Measurements from ENCODE around the gene KCNH6.

KCNH6 gene

DNA sequence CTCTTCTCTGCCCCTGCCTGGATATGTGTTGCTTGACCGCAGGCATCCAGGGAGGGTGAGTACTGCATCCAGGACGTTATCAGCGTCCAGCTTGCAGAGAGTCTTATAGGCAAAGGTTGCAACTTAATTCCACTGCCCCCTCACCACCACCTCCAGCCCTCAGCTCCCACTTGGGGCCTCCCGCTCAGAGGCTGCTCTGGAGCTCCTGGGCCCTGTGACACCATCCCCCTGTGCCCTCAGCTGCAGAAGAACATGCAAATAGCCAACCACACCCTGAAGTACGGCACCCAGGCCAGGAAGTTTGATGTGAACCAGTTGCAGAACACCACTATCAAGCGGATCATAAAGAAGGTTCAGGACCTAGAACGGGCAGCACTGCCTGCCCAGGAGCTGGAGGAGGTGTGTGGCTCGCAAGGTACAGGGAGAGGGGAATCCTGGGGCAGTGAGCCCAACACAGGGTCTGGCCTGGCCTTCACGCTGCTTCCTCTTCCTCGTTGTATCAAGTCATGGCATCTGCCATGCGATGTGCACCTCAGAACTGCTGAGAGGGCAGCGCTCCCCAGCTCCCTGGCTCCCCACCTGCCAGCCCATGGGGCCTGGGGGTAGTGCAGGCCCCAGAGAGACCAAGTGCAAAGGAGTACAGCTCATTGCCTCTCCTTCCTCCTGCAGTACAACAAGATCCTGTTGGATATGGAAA is 36.7 kb upstream of the KCNH6 start:
- no peak for DNase-seq (ENCODE audit: low read depth)

DNA sequence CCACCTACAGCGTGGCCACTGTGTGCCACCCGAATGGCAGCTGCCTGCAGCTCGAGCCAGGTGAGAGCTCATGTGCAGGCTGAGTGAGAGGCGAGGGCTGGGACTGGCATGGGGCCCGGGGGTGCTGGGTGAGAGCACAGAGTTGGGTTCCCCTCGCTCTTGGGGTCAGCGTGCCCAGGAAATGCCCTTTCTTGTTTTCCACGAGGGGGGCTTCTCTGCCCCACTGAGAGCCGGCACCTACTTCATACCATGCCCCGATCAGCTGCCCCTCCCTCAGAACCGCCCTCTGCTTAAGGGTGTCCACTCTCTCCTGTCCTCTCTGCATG is 36.2 kb upstream of the KCNH6 start:
- DNase-seq (ENCODE audit: low read depth), result no peak

DNA sequence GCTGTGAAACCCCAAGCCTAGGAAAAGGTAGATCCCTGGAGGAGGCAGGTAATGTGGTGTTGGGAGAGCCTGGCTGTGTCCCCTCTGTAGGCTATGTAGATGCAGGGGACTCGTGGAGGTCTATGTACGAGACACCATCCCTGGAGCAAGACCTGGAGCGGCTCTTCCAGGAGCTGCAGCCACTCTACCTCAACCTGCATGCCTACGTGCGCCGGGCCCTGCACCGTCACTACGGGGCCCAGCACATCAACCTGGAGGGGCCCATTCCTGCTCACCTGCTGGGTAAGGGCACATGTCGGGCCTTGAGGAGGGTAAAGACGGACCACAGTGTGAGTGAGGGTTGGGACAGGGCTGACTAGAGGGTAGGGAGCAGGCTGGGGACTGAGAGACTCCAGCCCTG is 34.3 kb upstream of the KCNH6 start:
- DNase-seq (ENCODE audit: low read depth), result no peak

DNA sequence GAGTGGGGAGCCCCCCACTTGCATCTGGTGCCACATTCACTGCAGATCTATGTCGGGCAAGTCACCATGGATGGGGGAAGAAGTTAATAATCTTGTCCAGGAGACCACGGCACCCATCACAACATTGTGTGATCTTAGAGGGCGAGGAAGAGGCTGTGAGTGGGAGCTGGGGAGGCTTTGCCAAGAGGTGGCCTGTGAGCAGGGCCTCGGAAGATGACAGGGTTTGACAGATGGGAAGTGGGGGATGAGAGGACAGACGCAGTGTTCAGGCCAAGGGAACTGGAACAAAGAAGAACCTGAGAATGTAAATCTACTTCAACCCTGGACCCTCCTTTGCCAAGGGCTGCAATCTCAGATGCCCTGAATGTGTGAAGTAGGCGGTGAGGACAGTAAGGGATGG is 33.9 kb upstream of the KCNH6 start:
- no peak for DNase-seq (ENCODE audit: low read depth)

DNA sequence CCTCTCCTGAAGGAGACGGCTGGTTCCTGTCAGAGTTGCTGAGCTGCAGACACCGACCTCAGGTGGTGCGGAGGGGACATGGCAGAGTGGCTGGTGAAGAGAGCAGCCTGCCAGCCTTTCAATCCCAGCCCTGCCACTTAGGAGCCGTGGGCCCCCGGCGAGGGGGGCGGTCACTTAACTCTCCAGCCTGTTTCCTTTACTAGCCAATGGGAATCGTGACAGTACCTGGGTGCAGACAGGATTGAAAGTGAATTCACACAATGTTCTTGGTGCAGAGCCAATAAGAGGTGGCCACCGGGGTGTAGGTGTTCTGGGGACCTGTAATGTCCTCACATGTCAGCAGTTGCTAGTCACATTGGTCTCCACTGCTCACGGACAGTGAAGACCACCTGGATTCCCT is 32.8 kb upstream of the KCNH6 start:
- DNase-seq (ENCODE audit: low read depth), result no peak

DNA sequence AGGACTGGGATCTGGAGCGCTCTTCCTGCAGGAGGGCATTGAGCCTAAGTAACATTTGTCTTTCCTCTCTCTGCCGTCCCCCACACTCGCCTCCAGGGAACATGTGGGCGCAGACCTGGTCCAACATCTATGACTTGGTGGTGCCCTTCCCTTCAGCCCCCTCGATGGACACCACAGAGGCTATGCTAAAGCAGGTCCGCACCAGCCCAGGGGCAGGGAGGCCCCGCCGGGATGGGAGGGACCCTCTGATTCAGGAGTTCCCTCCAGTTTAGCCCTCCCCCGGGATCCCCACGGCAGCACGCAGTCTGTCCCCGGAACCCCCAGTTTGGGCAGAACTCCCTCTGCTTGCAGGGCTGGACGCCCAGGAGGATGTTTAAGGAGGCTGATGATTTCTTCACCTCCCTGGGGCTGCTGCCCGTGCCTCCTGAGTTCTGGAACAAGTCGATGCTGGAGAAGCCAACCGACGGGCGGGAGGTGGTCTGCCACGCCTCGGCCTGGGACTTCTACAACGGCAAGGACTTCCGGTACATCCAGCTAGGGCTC is 32.2 kb upstream of the KCNH6 start:
- no peak for DNase-seq (ENCODE audit: low read depth)

DNA sequence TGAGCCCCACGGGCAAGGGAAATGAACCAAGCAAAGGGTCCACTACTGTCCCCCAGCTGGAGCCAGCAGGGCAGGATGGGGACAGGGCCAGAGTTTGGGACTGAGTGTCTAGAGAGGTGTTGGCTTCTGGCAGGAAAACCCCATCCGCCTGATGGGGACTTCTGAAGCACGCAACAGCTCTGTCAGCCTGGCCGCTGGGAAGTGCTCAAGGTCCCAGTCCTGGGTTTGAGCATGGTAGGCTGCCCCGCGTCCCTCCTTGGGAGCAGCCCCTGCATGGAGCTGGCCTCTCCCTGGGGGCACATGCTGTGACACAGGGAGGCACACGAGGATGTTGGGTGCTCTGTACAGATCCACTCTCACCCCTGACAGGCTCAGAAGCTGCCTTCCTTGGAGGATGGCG is 31.7 kb upstream of the KCNH6 start:
- no peak for DNase-seq (ENCODE audit: low read depth)

DNA sequence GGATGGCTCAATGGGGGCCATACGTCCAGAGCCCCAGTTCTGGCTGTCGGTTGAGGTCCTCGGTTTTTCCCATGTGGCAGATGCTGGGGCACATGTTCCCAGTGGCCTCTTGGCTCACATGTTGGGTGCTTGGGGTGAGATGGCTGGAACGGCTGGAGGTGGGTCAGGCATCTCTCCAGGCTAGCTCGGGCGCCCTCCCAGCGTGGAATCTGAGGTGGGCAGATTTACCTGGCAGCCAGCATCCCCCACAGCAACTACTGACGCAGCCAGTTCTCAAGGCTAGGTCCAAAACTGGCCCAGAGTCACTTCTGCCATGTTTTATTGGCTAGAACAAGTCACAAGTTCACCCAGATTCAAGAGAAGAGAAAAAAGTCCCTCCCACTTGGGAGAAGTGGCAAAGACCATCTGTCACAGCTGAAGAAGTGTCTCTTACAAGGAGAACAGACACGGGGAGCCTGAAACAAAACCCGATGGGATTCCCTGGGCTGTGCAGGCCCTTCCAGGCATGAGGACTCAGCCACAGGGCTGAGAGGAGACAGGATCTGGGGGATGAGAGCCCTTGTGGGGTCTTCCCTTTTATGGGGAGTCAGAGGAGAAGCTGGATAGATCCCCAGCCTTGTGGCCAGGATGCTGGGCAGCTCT is 31.1 kb upstream of the KCNH6 start:
- DNase-seq (ENCODE audit: low read depth), result no peak

DNA sequence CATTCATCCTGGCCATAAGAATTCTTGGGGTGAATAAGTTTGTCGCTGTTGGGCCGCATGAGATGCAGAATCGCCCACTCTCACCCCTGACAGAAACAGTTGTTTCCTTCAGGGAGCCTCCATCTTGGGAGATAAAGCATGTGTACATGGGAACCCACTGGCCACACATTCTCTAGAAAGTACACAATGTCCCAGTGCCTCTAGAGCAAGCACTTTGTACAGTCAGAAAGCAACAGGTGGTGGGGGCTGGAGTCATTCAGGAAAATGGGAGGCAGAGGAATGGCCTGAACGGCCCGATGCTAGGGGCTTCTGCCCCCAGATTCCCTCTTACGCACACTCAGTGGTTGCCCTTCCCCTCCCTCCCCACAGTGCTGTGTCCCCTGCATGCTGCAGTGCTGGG is 30.2 kb upstream of the KCNH6 start:
- no peak for DNase-seq (ENCODE audit: low read depth)

DNA sequence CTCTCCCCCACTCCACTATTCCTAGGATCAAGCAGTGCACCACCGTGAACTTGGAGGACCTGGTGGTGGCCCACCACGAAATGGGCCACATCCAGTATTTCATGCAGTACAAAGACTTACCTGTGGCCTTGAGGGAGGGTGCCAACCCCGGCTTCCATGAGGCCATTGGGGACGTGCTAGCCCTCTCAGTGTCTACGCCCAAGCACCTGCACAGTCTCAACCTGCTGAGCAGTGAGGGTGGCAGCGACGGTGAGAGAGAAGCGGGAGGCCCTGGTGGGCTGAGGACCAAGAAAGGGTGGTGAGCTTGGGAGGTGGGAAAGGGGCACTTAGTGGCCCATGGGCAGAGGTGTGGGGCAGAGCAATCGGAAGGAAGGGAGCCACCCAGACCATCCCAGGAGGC is 29.7 kb upstream of the KCNH6 start:
- no peak for DNase-seq (ENCODE audit: low read depth)

DNA sequence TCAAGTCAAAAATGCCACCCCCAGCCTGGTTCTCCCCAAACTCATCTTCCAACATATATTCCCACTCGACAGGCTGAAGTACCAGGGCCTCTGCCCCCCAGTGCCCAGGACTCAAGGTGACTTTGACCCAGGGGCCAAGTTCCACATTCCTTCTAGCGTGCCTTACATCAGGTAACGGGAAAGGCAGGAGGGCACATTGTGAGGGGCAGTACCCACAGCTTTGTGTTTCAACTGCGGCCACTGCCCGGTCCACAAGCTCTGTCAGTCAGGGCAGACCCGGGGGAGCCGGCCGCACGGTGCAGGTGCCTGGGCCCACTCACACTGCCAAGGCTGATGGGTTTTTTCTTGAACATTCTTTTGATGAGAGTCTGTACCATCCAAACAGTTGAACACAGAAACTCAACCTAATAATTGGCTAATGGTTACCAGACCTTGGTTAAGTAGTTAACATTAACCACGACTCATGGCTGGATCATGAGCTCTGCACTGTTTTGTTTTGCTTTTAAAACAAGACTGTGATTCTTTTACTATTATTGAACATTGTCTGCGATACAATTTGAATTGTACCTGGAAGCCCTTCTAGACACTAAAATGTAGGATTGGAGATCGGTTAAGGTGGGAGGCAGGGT is 28.7 kb upstream of the KCNH6 start:
- DNase-seq (ENCODE audit: low read depth), result no peak

DNA sequence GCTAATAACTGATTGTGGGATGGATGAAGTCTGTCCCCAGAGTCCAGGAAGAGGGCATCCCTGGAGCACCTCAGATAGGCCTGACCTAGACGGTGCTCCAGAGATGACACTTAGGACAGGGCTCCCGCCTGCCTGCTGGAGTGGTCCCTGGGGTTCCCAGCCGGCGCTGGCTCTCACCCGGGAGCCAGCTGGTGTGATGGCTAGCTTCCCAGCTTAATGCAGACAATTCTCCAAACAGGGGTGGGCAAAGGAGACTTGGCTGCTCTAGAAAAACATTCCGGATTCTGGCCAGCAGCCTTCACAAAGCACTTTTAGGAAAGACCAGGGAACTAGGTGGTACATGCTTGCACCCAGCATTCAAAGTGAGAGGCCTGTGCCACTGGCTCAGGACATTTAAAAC is 27.7 kb upstream of the KCNH6 start:
- DNase-seq (ENCODE audit: low read depth), result no peak

DNA sequence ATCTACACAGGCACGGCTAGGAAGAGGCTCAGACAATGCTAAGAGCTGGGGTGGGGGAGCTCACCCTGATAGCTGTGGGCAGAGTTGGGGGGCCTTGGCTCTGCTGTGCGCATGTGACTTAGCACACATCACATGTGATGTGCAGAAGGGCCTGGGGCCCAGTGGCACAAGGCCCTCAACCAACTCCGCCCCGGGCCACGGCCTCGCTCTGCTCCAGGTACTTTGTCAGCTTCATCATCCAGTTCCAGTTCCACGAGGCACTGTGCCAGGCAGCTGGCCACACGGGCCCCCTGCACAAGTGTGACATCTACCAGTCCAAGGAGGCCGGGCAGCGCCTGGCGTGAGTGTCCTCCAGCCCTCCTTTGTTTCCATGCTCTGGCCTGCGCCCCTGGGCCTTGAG is 27.0 kb upstream of the KCNH6 start:
- no peak for DNase-seq (ENCODE audit: low read depth)

DNA sequence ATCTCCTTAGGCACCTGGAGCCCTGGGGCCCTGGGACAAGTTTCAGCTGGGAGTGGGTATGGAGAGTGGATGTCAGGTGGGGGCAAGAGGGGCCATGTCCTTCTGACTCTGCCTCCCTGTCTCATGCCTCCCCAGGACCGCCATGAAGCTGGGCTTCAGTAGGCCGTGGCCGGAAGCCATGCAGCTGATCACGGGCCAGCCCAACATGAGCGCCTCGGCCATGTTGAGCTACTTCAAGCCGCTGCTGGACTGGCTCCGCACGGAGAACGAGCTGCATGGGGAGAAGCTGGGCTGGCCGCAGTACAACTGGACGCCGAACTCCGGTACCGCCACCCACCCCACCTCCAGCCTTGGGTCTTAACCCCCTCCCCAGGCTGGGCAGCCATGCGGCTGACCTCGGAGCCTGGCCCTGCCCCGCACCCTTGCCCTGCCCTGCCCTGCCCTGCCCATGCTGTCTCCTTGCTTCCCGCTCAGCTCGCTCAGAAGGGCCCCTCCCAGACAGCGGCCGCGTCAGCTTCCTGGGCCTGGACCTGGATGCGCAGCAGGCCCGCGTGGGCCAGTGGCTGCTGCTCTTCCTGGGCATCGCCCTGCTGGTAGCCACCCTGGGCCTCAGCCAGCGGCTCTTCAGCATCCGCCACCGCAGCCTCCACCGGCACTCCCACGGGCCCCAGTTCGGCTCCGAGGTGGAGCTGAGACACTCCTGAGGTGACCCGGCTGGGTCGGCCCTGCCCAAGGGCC is 26.3 kb upstream of the KCNH6 start:
- no peak for DNase-seq (ENCODE audit: low read depth)

DNA sequence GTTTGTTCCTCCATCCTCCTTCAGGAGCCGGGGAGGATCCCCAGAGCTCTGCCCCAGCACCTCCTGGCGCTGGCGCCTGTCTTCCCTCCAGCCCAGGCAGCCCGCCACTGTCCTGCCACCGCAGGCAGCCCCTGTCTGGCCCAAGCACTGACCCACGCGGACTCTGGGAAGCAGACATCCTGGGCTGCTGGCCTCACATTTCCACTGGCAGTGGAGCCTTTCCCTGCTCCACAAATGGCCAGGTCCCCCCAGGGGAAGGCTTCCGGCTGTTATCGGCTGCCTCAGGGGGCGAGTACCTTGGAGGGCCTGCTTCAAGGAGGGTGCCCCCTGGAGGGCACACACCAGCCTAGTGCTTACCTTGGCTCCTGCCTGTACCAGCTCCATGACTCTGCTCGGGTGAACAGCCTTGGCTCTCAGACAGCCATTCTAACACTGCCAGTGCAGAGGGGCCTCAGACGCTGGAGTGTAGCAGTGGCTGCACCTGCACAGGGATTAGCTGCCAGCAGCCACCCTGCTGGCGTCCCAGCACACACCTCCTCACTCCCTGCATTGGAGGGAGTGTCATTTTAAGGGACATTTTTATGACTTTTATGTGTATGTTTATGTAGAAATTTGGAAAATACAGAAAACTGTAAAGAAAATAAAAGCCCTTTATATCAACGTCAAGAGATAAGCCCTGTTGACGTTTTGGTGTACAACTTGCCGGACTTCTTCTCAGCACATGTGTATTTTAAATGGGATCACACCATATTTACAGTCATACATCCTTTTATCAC is 25.3 kb upstream of the KCNH6 start:
- DNase-seq (ENCODE audit: low read depth), result no peak

DNA sequence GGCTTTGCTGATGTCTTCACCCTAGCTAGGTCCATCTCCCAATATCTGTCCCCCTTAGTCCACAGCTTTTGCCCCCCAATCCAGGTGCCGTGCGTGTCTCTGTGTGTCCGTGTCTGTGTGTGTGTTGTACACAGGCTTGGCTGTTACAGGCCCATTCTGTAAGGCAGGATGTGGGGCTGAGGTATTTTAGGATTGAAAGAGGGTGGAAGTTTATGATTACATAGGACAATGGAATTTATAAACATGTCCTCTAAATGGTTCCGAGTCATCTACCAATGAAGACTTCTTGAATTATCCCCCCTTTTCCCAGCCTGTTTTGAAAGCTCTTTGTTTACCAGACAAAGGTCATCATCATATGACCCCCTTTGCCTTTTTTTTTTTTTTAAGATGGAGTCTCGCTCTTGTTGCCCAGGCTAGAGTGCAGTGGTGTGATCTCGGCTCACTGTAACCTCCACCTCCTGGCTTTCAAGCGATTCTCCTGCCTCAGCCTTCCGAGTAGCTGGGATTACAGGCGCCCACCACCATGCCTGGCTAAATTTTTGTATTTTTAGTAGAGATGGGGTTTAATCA is 24.4 kb upstream of the KCNH6 start:
- no peak for DNase-seq (ENCODE audit: low read depth)

DNA sequence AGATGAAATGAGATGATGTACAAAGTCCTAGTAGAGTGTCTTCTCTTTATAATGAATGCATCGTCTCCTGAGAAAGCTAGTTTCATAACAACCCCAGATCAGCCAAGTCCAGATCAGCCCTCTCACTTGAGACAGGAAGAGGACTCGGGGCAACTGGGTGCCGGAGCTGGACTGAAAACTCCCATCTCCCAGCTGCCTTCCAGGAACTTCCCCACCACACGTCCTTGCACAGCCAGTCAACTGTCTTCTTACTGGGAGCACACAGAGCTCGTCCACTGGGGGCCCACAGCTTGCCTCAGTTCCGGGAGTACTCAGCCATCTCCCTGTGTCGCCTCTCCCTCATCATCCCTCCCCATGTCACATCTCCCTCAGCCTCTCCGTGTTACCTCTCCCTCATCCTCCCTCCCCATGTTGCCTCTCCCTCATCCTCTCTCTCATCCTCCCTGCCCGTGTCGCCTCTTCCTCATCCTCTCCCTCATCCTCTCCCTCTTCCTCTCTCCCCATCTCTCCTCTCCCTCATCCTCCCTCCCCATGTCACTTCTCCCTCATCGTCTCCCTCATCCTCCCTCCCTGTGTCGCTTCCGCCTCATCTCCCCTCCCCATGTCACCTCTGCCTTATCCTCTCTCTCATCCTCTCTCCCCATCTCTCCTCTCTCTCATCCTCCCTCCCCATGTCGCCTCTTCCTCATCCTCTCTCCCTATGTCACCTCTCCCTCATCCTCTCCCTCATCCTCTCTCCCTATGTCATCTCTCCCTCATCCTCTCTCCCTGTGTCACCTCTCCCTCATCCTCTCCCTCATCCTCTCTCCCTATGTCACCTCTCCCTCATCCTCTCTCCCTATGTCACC is 22.4 kb upstream of the KCNH6 start:
- no peak for DNase-seq (ENCODE audit: low read depth)

DNA sequence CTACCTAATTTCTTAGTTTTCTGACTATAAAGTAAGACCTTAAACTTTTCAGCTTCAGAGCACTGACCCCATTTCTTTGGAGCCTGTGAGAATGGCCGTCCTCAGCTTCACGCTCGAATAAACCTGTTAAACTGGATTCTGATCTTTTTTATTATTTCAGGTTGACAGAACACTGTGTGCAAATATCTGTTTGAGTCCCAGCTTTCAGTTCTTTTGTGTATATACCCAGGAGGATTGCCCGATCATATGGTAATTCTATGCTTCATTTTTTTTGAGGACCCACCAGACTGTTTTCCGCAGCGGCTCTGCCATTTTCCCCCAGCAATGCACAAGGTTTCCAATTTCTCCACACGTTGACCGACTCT is 19.8 kb upstream of the KCNH6 start:
- DNase-seq (ENCODE audit: low read depth), result no peak

DNA sequence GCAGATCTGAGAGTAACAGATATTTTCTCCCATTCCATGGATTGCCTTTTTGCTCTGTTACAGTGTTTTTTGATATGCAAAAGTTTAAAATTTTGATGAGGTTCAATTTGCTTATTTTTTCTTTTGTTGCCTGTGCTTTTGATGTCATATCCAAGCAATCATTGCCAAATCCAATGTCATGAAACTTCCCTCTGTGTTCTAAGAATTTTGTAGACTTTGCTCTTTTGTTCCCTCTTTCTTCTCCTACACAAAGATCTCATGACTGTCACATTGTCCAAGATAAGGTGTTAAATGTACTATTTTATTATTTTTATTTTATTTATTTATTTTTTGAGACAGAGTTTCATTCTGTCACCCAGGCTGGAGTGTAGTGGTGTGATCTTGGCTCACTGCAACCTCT is 18.9 kb upstream of the KCNH6 start:
- DNase-seq (ENCODE audit: low read depth), result no peak

DNA sequence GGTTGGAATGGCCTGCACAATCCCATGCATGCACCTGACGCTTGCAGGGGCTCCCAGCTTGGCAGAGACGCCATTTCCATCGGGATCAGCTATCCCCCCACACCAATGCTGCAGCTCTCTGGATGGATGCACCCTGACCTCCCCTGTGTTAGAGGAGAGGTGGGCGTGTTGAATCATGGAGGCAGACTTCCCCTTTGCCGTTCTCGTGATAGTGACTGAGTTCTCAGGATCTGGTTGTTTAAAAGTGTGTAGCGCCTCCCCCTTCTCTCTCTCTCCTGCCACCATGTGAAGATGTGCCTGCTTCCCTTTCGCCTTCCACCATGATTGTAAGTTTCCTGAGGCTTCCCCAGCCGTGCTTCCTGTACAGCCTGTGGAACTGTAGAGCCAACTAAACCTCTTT is 17.8 kb upstream of the KCNH6 start:
- DNase-seq (ENCODE audit: low read depth), result no peak

DNA sequence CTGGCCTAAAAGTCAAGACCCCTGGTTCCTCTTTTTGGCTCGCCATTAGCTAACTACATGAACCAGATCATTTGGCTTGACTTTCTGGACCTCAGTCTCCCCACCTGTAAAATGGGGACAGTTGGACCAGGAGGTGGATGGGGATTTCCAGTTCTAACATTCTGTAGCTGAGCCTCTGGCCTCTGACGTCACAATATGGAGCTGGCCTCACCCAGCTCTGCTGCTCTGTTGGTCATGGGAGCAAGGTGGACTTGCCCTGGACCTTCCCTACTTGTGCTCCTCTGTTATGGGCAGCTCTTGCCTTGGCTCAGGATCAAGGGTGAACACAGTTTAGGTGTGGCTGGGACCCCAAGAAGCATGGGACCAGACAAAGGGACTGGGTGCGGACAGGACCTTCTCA is 16.5 kb upstream of the KCNH6 start:
- DNase-seq (ENCODE audit: low read depth), result no peak
